Vagina (tissue), 2 donors: Measurements from ENCODE around the gene GOLGA3.

ENCODE experiments used
- POLR2A ChIP-seq, 2 donors: fragments of 450-650 bp; IDR thresholded peaks; one replicate each; pipeline ENCODE4 v1.6.1; 2017; ENCODE audit warnings: antibody characterized with exemption in 2 of 2, mild to moderate bottlenecking in 2 of 2, moderate library complexity in 2 of 2
- POLR2AphosphoS5 ChIP-seq, 2 donors: sonication (generic); formaldehyde crosslinking; IDR thresholded peaks; one replicate each; pipeline ENCODE4 v1.9.0; 2017; ENCODE audit warnings: antibody characterized with exemption in 2 of 2, mild to moderate bottlenecking in 2 of 2, low read depth in 1 of 2; ENCODE audit not compliant: insufficient read depth in 1 of 2
- TF ChIP-seq, protein P1 (sequence below), 3 experiments: fragments of 450-650 bp in 2 of 3; fragments of 200-600 bp in 1 of 3; sonication (generic) in 1 of 3; IDR thresholded peaks; one replicate each; pipeline ENCODE4 v1.5.1; 2017 to 2019; ENCODE audit warnings: antibody characterized with exemption in 3 of 3, mild to moderate bottlenecking in 2 of 3, moderate library complexity in 2 of 3

DNA sequence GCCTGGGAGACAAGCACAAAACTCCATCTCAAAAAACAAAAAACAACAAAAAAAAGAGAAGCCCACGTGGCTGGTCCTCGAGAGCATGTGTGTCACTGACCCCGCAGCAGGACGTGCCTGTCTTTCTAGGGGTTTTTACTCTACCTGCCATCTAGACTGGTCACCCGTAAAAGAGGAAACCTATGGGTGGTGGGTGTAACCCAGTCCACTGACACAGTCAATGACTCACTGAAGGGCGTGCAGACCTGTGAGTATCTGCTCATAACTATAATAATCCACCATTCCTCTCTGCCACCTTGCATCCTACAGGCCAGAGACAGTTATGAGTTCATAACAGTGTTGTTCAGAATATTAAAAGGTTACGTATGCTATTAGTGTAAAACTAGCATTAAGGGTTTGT lies 4.6 kb downstream of the GOLGA3 start:
- TF ChIP-seq, protein P1, sequence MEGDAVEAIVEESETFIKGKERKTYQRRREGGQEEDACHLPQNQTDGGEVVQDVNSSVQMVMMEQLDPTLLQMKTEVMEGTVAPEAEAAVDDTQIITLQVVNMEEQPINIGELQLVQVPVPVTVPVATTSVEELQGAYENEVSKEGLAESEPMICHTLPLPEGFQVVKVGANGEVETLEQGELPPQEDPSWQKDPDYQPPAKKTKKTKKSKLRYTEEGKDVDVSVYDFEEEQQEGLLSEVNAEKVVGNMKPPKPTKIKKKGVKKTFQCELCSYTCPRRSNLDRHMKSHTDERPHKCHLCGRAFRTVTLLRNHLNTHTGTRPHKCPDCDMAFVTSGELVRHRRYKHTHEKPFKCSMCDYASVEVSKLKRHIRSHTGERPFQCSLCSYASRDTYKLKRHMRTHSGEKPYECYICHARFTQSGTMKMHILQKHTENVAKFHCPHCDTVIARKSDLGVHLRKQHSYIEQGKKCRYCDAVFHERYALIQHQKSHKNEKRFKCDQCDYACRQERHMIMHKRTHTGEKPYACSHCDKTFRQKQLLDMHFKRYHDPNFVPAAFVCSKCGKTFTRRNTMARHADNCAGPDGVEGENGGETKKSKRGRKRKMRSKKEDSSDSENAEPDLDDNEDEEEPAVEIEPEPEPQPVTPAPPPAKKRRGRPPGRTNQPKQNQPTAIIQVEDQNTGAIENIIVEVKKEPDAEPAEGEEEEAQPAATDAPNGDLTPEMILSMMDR (IDR thresholded peaks at IDR 0.05), result no peak
- TF ChIP-seq POLR2A (IDR thresholded peaks at IDR 0.05) (no peak), POLR2AphosphoS5 (IDR thresholded peaks at IDR 0.05; ENCODE audit: insufficient read depth in 1 of 2, low read depth in 1 of 2) (no peak)
